Muscle layer of duodenum (tissue), 2 donors: ENCODE data around the gene CYP2D6.

Experiments used
- H3K27ac ChIP-seq: one replicate; pipeline ENCODE4 v1.7.0; 2013; ENCODE audit warnings: mild to moderate bottlenecking, low read length
- H3K27me3 ChIP-seq: one replicate; pipeline ENCODE4 v1.7.0; 2013; ENCODE audit warnings: low read depth, mild to moderate bottlenecking, control low read depth, low read length
- H3K36me3 ChIP-seq, 2 donors: one replicate each; pipeline ENCODE4 v1.7.0; 2013; ENCODE audit warnings: low read length in 2 of 2, control low read depth in 1 of 2, mild to moderate bottlenecking in 1 of 2; ENCODE audit not compliant: insufficient read depth in 2 of 2, control insufficient read depth in 1 of 2
- H3K4me1 ChIP-seq, 2 donors: one replicate each; pipeline ENCODE4 v1.7.0; 2013; ENCODE audit warnings: low read length in 2 of 2, mild to moderate bottlenecking in 2 of 2, control low read depth in 1 of 2, moderate library complexity in 1 of 2; ENCODE audit not compliant: insufficient read depth in 2 of 2, control insufficient read depth in 1 of 2
- H3K4me3 ChIP-seq, 2 donors: one replicate each; pipeline ENCODE4 v1.7.0; 2013; ENCODE audit warnings: low read length in 2 of 2, low read depth in 1 of 2, mild to moderate bottlenecking in 1 of 2
- H3K9me3 ChIP-seq, 2 donors: one replicate each; pipeline ENCODE4 v1.7.0; 2013; ENCODE audit warnings: low read length in 2 of 2, control low read depth in 1 of 2, mild to moderate bottlenecking in 1 of 2; ENCODE audit not compliant: control insufficient read depth in 1 of 2
- donor health status: healthy.

The CYP2D6 gene

DNA sequence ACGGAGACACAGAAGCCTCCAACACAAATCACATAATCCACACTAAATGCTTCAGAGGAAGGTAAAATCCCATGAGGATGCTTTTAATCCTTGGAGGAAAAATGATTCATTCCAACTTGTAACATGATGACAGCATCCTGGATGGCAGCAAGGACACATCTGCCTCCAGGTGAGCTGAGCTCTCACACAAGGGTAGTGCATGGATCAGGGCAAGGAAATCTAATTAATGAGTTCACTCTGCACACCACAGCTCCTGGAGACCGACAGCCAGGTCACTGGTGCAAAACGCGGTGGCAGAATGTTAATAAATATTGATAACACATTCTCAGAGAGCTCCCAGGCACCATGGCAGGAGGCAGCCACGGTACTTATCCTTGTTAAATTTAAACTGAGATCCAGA is 40.3 kb upstream of the CYP2D6 start:
- Histone ChIP-seq H3K27me3 (no peaks in the 10 kb centered on the region), H3K4me3 (no peak overlapping the region), H3K36me3 (peaks cover 0 to 7% of the 10 kb centered on the region in 2 donors), H3K4me1 (peaks cover 25 to 27% of the 10 kb centered on the region in 2 donors), H3K9me3 (no peaks in the 10 kb centered on the region), H3K27ac (no peak overlapping the region)

DNA sequence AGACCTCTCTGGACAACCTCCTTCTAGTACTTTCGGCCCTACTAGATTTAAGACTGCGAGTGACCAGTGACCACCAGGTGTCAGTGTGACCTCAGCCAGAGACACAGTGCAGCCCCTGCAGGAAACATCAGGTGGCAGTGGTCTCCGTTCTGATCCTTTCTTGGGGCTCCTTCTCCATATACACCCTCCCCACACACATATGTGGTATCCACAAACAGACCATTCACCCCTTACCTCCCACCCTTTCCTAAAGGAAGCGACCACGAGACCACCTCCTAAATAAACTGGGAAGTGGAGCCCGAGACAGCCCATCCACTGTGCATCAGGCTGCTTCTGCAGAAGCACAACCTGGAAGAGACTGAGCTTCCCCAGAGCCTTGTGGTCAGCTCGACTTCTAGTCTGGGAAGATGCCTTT is 38.5 kb upstream of the CYP2D6 start:
- Histone ChIP-seq H3K9me3 (no peaks in the 10 kb centered on the region), H3K4me1 (peaks cover 25 to 27% of the 10 kb centered on the region in 2 donors), H3K4me3 (no peak overlapping the region), H3K36me3 (peaks cover 0 to 12% of the 10 kb centered on the region in 2 donors), H3K27ac (no peak overlapping the region), H3K27me3 (no peaks in the 10 kb centered on the region)

DNA sequence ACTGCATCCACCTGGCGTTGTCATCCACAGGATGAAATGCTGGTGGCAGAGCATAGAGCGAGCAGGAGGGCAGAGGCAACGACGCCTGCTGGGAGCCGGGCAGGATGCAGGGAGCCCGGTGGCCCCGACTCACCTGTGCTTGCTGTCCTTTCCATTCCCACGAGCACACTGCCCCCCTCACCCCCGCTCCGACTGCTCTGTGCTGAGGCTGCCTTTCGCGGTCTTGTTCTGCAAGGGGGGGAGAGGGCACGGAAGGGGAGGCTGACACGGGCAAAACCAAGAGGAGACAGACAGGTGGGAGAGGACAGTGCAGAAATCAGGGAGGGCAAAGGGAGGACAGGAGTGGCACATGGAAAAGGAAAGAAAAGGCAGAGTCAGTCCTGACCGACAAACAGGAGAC is 37.9 kb upstream of the CYP2D6 start:
- Histone ChIP-seq H3K9me3 (no peaks in the 10 kb centered on the region), H3K4me1 (peaks cover 19 to 23% of the 10 kb centered on the region in 2 donors), H3K4me3 (no peak overlapping the region), H3K27me3 (no peaks in the 10 kb centered on the region), H3K27ac (no peak overlapping the region), H3K36me3 (peaks cover 0 to 12% of the 10 kb centered on the region in 2 donors)

DNA sequence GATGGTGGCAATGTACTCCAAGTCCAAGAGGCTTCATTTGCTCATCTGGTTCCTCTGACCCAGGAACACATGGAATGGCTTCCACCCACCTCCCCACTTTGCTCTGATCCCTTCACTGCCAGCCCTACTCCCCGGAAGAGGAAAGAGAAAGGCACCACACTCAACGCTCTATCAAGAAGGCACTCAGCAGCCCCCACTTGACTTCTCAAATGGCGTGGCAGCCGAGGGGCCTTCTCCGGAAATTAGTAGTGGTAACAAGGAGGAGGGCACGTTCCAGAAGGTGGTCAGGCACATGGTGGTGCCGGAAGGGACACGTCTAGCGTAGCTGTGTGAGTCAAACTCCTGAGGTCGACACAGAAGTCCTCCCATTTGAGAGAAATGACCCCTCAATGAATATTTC is 36.5 kb upstream of the CYP2D6 start:
- Histone ChIP-seq H3K4me3 (no peak overlapping the region), H3K27ac (no peak overlapping the region), H3K36me3 (peaks cover 3 to 12% of the 10 kb centered on the region in 2 donors), H3K4me1 (peaks cover 7 to 10% of the 10 kb centered on the region in 2 donors), H3K27me3 (no peaks in the 10 kb centered on the region), H3K9me3 (no peaks in the 10 kb centered on the region)

DNA sequence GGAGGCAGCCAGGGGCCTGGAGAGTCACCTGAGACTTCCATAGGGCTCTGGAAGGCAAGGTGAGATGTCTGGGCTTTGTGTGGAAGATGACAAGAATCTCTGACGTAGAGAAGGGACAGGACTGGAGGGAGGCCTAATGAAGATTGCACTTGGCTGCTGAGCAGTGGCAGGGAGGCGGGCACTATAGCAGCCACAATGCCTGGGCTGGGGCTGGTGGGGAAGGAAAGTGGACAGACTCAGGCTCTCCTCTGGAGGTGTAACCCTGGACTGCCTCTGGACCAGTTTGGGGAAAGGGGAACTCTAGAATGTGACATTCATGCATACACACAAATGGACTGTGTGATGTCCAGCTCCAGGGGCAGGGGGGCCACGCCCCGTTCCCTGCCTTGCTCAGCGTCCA is 34.3 kb upstream of the CYP2D6 start:
- Histone ChIP-seq H3K27me3 (no peaks in the 10 kb centered on the region), H3K27ac (no peak overlapping the region), H3K36me3 (peaks cover 3 to 12% of the 10 kb centered on the region in 2 donors), H3K4me3 (no peak overlapping the region), H3K9me3 (no peaks in the 10 kb centered on the region), H3K4me1 (no peaks in the 10 kb centered on the region)

DNA sequence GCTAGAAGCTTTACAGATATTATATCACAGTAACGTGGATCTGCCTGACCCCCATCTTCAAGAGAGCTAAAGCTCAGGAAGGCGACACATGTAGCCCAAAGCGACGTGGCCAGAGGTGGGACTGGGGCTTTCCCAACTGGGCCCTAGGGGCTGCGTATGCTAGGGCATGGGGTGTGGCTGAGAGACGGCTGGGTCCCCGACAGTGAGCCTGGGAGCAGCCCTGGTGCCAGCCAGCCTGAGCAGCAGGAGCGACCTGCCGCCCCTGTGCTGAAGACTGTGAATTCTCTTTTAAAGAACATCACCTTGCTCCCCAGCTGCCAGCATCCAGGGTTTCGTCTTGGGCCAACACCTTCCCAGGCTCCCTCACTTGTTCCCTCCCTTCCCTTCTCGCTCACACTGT is 32.9 kb upstream of the CYP2D6 start:
- H3K36me3 ChIP-seq, result peaks cover 3 to 7% of the 10 kb centered on the region in 2 donors
- no peaks in the 10 kb centered on the region for H3K4me1 ChIP-seq

DNA sequence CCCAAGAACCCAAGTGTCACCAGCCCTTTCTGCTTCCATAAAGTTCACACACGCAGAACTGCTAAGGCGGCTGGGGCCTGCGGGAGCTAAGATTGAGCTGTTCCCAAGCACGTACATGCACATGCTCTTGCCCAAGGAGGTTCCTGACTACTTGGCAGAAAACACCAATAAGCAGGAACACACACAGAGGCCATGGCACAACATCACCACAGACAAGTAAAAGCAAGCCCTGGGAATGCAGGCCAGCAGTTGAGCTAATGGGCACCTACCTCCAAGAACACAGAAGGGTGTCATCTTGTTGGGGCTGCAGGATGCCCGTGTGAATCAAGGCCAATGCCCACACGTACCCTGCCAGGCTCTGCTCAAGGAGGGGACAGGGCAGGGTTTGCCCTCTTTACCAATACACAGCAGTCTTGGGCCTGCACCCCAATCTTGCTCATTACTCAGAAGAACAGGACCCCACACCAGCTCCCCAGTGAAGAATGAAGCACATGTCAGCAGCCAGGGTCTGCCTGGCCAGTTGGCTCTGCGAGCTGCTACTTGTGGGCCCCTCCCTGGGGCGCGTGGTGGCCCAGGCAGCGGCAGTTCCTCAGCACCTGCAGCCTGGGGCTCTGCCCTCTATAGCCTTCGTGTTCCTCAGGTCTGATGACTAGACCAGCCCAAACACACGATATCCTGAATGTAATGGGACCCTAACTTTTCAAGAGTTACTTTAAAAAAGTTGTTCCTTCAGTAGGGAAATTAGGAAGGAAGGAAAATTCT is 32.3 kb upstream of the CYP2D6 start:
- H3K9me3 ChIP-seq, result no peaks in the 10 kb centered on the region
- no peaks in the 10 kb centered on the region for H3K4me1 ChIP-seq
- H3K27ac ChIP-seq, result no peak overlapping the region
- H3K4me3 ChIP-seq, result no peak overlapping the region
- H3K27me3 ChIP-seq, result no peaks in the 10 kb centered on the region
- peaks cover 7% of the 10 kb centered on the region in 2 donors for H3K36me3 ChIP-seq

More for the DNA sequence above, 32.9 kb upstream of the CYP2D6 start:
- Histone ChIP-seq H3K4me3 (no peak overlapping the region), H3K27me3 (no peaks in the 10 kb centered on the region), H3K27ac (no peak overlapping the region), H3K9me3 (no peaks in the 10 kb centered on the region)

DNA sequence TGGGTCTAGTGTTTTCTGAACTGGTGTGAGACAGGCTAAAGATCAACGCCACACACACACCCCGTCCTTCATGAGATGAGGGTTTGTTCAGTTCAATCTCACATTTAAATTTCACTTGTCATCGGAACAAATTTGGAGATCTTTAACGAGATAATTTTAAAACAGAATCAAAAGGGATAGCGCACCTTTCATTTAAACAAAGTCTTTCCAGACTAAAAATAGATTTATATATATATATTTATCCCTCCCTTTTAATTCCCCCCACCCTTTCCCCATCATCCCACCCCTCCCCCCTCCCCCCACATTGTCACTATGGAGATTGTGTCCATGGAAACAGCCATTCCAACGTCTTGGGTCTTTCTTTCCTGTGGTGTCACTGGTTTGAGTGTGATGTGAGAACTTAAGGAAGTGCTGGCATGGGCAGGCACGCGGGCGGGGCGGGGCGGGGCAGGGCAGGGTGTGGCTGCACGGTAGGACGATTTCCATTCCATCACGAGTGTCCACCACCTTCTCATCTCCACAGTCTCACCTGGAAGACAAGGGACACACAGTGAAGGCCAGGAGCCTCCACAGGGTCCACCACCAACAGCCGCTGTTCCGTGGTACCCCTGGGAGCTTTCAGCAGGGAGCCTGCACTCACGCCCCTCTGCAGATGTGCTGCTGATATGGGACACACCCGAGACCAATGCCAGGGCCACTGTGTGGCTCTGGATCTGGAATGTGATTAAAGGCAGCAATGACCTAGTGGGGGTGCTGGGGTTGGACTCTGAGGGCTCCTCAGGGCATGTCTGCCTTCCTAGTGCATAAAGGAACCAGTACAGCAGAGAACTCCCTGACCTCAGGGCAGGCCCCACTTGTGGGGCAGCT is 30.5 kb upstream of the CYP2D6 start:
- Histone ChIP-seq H3K4me1 (no peaks in the 10 kb centered on the region), H3K9me3 (no peaks in the 10 kb centered on the region), H3K27ac (no peak overlapping the region), H3K4me3 (no peak overlapping the region), H3K27me3 (no peaks in the 10 kb centered on the region), H3K36me3 (peaks cover 6 to 13% of the 10 kb centered on the region in 2 donors)

DNA sequence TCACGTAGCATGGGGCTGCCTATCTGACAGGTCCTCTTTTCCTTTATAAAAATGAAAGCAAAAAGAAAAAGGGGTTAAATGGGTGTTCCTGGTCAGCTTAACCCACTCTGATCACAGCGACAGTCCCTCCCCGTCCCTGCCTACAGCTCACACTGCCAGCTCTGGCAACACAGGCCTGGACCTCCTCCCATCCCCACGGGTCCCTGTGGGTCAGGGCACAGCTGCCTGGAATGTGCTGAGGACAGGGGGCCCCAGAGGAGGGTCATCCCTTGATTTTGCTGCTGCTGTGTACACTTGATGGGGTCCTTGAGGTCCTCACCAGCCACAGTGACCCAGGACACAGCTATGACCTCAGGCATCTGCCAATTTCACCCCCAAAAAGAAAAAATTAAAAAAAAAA is 29.6 kb upstream of the CYP2D6 start:
- Histone ChIP-seq H3K9me3 (no peaks in the 10 kb centered on the region), H3K4me1 (no peaks in the 10 kb centered on the region), H3K36me3 (peaks cover 0 to 15% of the 10 kb centered on the region in 2 donors), H3K27me3 (no peaks in the 10 kb centered on the region), H3K4me3 (no peak overlapping the region), H3K27ac (no peak overlapping the region)

DNA sequence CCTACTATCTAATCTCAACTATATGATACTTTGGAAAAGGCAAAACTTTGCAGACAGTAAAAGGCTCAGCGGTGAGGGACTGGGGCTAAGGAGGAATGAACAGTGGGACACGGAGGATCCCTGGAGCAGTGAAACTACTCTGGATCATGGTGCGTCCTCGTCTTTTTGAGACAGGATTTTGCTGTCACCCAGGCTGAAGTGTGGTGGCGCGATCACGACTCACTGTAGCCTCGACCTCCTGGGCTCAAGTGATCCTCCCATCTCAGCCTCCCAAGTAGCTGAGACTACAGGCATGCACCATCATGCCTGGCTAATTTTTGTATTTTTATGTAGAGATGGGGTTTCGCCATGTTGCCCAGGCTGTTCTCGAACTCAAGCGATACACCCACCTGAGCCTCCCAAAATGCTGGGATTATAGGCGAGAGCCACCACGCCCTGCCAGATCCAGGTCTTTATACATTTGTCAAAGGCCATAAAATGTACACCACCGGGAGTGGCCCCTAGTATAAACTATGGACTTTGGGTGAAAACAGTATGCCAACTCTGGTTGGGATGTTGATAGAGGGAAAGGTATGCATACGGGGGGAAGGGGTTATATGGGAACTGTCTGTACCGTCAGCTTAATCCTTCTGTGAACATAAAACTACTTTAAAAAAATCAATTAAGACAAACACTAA is 28.0 kb upstream of the CYP2D6 start:
- no peak overlapping the region for H3K4me3 ChIP-seq
- no peaks in the 10 kb centered on the region for H3K4me1 ChIP-seq
- H3K27me3 ChIP-seq, result no peaks in the 10 kb centered on the region
- H3K36me3 ChIP-seq, result peaks cover 0 to 26% of the 10 kb centered on the region in 2 donors
- H3K9me3 ChIP-seq, result no peaks in the 10 kb centered on the region
- H3K27ac ChIP-seq, result no peak overlapping the region

DNA sequence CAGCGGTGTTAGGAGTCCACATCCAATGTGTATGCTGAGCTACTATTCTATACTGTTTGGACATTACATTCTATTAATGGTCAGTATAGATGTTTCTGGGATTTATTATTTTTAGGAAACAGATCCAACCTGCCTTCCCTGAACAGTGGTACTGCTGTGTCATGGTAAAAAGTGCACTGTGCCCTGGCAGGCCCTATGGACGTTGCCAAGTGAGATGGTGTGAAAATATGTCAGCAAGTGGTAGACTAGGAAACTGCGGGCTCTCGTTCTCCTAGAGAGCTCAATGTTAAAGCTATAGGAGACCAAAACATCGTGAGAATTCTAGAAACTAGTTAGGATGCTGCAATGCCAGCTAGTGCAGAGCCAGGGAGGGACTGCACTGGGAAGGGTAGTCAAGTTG is 26.0 kb upstream of the CYP2D6 start:
- H3K4me3 ChIP-seq, result no peak overlapping the region
- no peaks in the 10 kb centered on the region for H3K4me1 ChIP-seq
- H3K9me3 ChIP-seq, result no peaks in the 10 kb centered on the region
- peaks cover 0 to 23% of the 10 kb centered on the region in 2 donors for H3K36me3 ChIP-seq
- no peak overlapping the region for H3K27ac ChIP-seq
- no peaks in the 10 kb centered on the region for H3K27me3 ChIP-seq
